A673 (cell line): ENCODE data around the gene CNIH3.

Source experiments
- EZH2 ChIP-seq: fragments of 200-600 bp; sonication (generic); IDR thresholded peaks from 2 replicates; pipeline ENCODE4 v1.6.1; 2017; ENCODE audit warnings: borderline replicate concordance, low read depth, mild to moderate bottlenecking, mixed read lengths, antibody characterized with exemption, low read length; ENCODE audit not compliant: poor library complexity, severe bottlenecking
- TF ChIP-seq, protein P1 (sequence below): fragments of 300-800, 200-600 bp; sonication (generic); conservative IDR thresholded peaks from 2 replicates; pipeline ENCODE4 v1.5.1; 2017; ENCODE audit warnings: low read depth, mild to moderate bottlenecking, antibody characterized with exemption, low read length, moderate library complexity, mixed read lengths

DNA sequence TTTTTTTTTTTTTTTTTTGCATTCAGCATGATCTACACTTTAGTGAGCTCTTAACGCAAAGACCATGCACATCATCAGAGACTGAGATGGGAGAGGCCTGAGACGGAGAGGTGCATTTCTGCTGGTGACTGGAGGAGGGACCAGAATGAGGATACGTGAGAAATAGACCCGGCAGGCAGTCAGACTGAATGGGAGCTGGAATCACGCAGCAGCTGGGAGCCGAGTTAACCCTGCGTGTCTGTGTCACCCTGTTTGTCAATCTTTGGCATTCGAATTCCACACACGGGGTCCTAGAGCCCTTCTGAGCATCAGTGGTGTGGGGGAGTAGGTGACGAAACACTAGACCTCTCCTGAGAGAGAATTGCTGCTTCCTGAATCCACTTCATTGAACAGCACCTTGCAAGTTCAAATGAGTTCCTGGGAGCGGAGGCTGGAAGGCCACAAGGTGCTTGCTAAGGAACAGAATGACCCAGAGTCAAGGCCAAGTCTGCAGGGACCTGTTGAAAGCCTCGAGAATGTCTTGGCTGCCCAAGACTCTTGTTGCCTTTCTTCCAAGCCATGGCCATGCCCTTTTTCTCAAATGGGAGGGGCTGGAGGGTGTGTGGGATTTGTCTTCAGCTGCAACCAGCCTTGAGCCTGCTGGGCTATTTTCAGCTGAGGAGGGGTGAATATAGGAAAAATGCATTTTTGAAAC, 123.3 kb downstream of the CNIH3 start:
- TF ChIP-seq, protein P1, sequence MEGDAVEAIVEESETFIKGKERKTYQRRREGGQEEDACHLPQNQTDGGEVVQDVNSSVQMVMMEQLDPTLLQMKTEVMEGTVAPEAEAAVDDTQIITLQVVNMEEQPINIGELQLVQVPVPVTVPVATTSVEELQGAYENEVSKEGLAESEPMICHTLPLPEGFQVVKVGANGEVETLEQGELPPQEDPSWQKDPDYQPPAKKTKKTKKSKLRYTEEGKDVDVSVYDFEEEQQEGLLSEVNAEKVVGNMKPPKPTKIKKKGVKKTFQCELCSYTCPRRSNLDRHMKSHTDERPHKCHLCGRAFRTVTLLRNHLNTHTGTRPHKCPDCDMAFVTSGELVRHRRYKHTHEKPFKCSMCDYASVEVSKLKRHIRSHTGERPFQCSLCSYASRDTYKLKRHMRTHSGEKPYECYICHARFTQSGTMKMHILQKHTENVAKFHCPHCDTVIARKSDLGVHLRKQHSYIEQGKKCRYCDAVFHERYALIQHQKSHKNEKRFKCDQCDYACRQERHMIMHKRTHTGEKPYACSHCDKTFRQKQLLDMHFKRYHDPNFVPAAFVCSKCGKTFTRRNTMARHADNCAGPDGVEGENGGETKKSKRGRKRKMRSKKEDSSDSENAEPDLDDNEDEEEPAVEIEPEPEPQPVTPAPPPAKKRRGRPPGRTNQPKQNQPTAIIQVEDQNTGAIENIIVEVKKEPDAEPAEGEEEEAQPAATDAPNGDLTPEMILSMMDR: no peak
- TF ChIP-seq EZH2: no peak
